HepG2 (cell line): ENCODE results near the gene KIAA1549. TPM values are rescaled to one million over a fixed set of nuclear protein-coding genes. Genes with fewer than 3 reads are reported as not detected.

Source experiments
- ATAC-seq: fragments of 200-7000 bp; cut with Tn5 transposase; 3 replicates; pipeline ENCODE4 v1.9.1; 2020; ENCODE audit warnings: mild to moderate bottlenecking, moderate library complexity
- BruUV-seq: library from RNA; stranded (reverse); fragments of 400-500 nt; replicated peaks from 2 replicates; lab custom pipeline; 2021; lab: Mats Ljungman, UMichigan
- CTCF ChIA-PET: fragments of 300-600 bp; formaldehyde crosslinking; extraction: SDS; loops from one replicate; lab custom pipeline; 2021; ENCODE audit warnings: low total read pairs, inconsistent platforms, low intra/inter-chr PET ratio; lab: Yijun Ruan, JAX
- POLR2A ChIA-PET: fragments of 350-600 bp; sonication (Branson Sonifier 250); formaldehyde crosslinking; loops from one replicate; lab custom pipeline; 2020; ENCODE audit warnings: antibody characterized with exemption, inconsistent platforms; lab: Yijun Ruan, JAX
- DNase-seq: peaks from one replicate; pipeline ENCODE4 v3.0.0-alpha.2; 2015; ENCODE audit warnings: low spot score
- FAIRE-seq: peaks from 3 replicates; lab custom pipeline; 2011; peaks lifted over from hg19 to GRCh38; lab: Jason Lieb, UNC
- H2AFZ ChIP-seq: one replicate; pipeline ENCODE4 v1.6.1; 2011; ENCODE audit warnings: low read length, inconsistent platforms
- H3K27ac ChIP-seq: fragments of 300-600 bp; 3 replicates; pipeline ENCODE4 v1.8.0; 2011; ENCODE audit warnings: mixed run types, mild to moderate bottlenecking, mixed read lengths, low read length, inconsistent platforms; ENCODE audit not compliant: insufficient read depth; ENCODE audit errors: extremely low read length
- H3K27me3 ChIP-seq, 2 experiments: fragments of 200-600 bp in 1 of 2; 2 replicates in 1 of 2; 3 replicates in 1 of 2; pipeline versions ENCODE4 v1.6.0 to v1.8.0; 2011; ENCODE audit warnings: low read length in 2 of 2, mild to moderate bottlenecking in 2 of 2, moderate library complexity in 2 of 2, inconsistent platforms in 1 of 2; ENCODE audit not compliant: insufficient read depth in 2 of 2, control insufficient read depth in 1 of 2
- H3K36me3 ChIP-seq, 2 experiments: fragments of 200-600 bp in 1 of 2; replicated peaks in 1 of 2; 2 replicates in 1 of 2; 3 replicates in 1 of 2; pipeline versions ENCODE4 v1.5.1 to v1.8.0; 2011; ENCODE audit warnings: low read length in 2 of 2, inconsistent platforms in 1 of 2; ENCODE audit not compliant: insufficient read depth in 2 of 2, control insufficient read depth in 1 of 2
- H3K4me1 ChIP-seq: 2 replicates; pipeline ENCODE4 v1.5.1; 2012; ENCODE audit warnings: low read length, inconsistent platforms; ENCODE audit not compliant: insufficient read depth
- H3K4me2 ChIP-seq: 2 replicates; pipeline ENCODE4 v1.6.0; 2011; ENCODE audit warnings: low read depth, low read length, inconsistent platforms
- H3K4me3 ChIP-seq, 3 experiments: fragments of 200-600 bp in 1 of 3; sonication (generic), shearing (Covaris generic) in 1 of 3; replicated peaks in 1 of 3; 2 replicates each; pipeline ENCODE4 v1.5.1; 2011 to 2016; ENCODE audit warnings: low read length in 3 of 3, inconsistent platforms in 2 of 3, low read depth in 2 of 3, mild to moderate bottlenecking in 2 of 3, control low read depth in 1 of 3, mixed read lengths in 1 of 3; ENCODE audit not compliant: insufficient read depth in 1 of 3
- H3K79me2 ChIP-seq: one replicate; pipeline ENCODE4 v1.6.1; 2011; ENCODE audit warnings: low read length, inconsistent platforms; ENCODE audit not compliant: insufficient read depth
- H3K9ac ChIP-seq: 2 replicates; pipeline ENCODE4 v1.6.0; 2011; ENCODE audit warnings: mild to moderate bottlenecking, low read depth, low read length, inconsistent platforms; ENCODE audit not compliant: insufficient read depth
- H3K9me3 ChIP-seq: 2 replicates; pipeline ENCODE4 v1.5.1; 2012; ENCODE audit warnings: mild to moderate bottlenecking, low read length
- H4K20me1 ChIP-seq: 2 replicates; pipeline ENCODE4 v1.6.0; 2011; ENCODE audit warnings: inconsistent platforms, mild to moderate bottlenecking, low read length, moderate library complexity; ENCODE audit not compliant: insufficient read depth
- AHDC1 ChIP-seq: sonication (generic); formaldehyde crosslinking; IDR thresholded peaks from 2 replicates; pipeline ENCODE4 v1.5.1; 2020; ENCODE audit warnings: mild to moderate bottlenecking, missing genetic modification reagents, borderline replicate concordance
- MBD4 ChIP-seq: IDR thresholded peaks from 2 replicates; pipeline ENCODE4 v1.6.1; 2012; ENCODE audit warnings: low read length, inconsistent platforms, borderline replicate concordance
- REST ChIP-seq, 2 experiments: IDR thresholded peaks; 2 replicates each; pipeline ENCODE4 v1.6.1; 2011 to 2012; ENCODE audit warnings: low read length in 2 of 2, borderline replicate concordance in 1 of 2, low read depth in 1 of 2, mild to moderate bottlenecking in 1 of 2, moderate library complexity in 1 of 2
- SALL1 ChIP-seq: sonication (generic); formaldehyde crosslinking; IDR thresholded peaks from 2 replicates; pipeline ENCODE4 v1.8.0; 2022; ENCODE audit warnings: mild to moderate bottlenecking, missing genetic modification reagents
- SMARCC2 ChIP-seq: fragments of 450-650 bp; IDR thresholded peaks from 2 replicates; pipeline ENCODE4 v1.6.1; 2017; ENCODE audit warnings: antibody characterized with exemption, mild to moderate bottlenecking
- STAG1 ChIP-seq: sonication (generic); formaldehyde crosslinking; IDR thresholded peaks from 2 replicates; pipeline ENCODE4 v1.4.0; 2020; ENCODE audit warnings: missing genetic modification reagents
- TRIM22 ChIP-seq: fragments of 450-650 bp; IDR thresholded peaks from 2 replicates; pipeline ENCODE4 v1.6.1; 2017
- TSC22D2 ChIP-seq: sonication (generic); formaldehyde crosslinking; IDR thresholded peaks from 2 replicates; pipeline ENCODE4 v1.5.1; 2020; ENCODE audit warnings: missing genetic modification reagents, mild to moderate bottlenecking, borderline replicate concordance
- ZNF260 ChIP-seq: sonication (generic); formaldehyde crosslinking; IDR thresholded peaks from 2 replicates; pipeline ENCODE4 v1.4.0; 2020; ENCODE audit warnings: missing genetic modification reagents, low read depth, mild to moderate bottlenecking, borderline replicate concordance
- ZNF816 ChIP-seq: sonication (generic); formaldehyde crosslinking; IDR thresholded peaks from 2 replicates; pipeline ENCODE4 v1.8.0; 2022; ENCODE audit warnings: missing genetic modification reagents, mild to moderate bottlenecking, borderline replicate concordance
- ZNF891 ChIP-seq: sonication (generic); formaldehyde crosslinking; IDR thresholded peaks from 2 replicates; pipeline ENCODE4 v1.5.0; 2020; ENCODE audit warnings: mild to moderate bottlenecking, missing genetic modification reagents
- WGBS: methylation state at CpG from one replicate; pipeline ENCODE4 v1.1.6; 2017; ENCODE audit warnings: low lambda C conversion rate; 5-methylcytosine and 5-hydroxymethylcytosine counted together
- in situ Hi-C: cut with HindIII; loops from 2 replicates; pipeline ENCODE4 v1.10.0; 2017; ENCODE audit warnings: low pct_unique_long_range_greater_than_20kb; ENCODE audit not compliant: extremely low pct_ligation_motif_present
- intact Hi-C: fragments of 100-400 bp; cut with micrococcal nuclease; formaldehyde crosslinking; loops from one replicate; pipeline ENCODE4 v1.10.0; 2022; ENCODE audit not compliant: unreplicated experiment
- polyA plus RNA-seq, 8 experiments: library from polyadenylated mRNA; depleted of rRNA in 3 of 8; stranded (reverse) in 7 of 8; unstranded in 1 of 8; fragments of >200 nt; fragmentation: Illumina TruSeq in 4 of 8; extraction: Trizol in 4 of 8; gene quantifications; 2 replicates each; pipeline versions ENCODE4 v1.2.1 to v1.2.3, GENCODE V29; 2011 to 2016; ENCODE audit warnings: low read depth in 4 of 8, missing spikeins in 1 of 8, mixed read lengths in 1 of 8; ENCODE audit not compliant: insufficient read depth in 1 of 8
- total RNA-seq, 5 experiments: library from RNA; depleted of rRNA; stranded (reverse); fragments of >200 nt; fragmentation: Illumina TruSeq; extraction: Trizol; gene quantifications; 2 replicates each; pipeline ENCODE4 v1.2.3, GENCODE V29; 2016; ENCODE audit warnings: low read depth in 1 of 5

Gene KIAA1549
- total and polyA plus RNA-seq, 2 of the 13 experiments (the other 11 are each of a cell fraction or from before 2014, with no cell fraction given), result 1.1 to 1.8 TPM

GRCh38 chr7:138845711-138846110 lies 135.5 kb downstream of the KIAA1549 start:
- TF ChIP-seq SALL1 (CRISPR knock-in tag) (no peak), AHDC1 (CRISPR knock-in tag) (no peak), ZNF260 (no peak), STAG1 (CRISPR knock-in tag) (no peak), REST (IDR thresholded peaks at IDR 0.05; ENCODE audit: borderline replicate concordance in 1 of 2, low read depth in 1 of 2, low read length in 2 of 2) (no peak), MBD4 (no peak), TRIM22 (no peak), SMARCC2 (no peak), ZNF891 (no peak), TSC22D2 (CRISPR knock-in tag) (no peak), ZNF816 (CRISPR knock-in tag) (no peak)
- TF ChIP-seq, all 625 proteins: peak for 0
- 44% methylated on average over 2 of the region's 2 CpGs for WGBS
- ChIA-PET CTCF (no interaction called here), POLR2A (no interaction called here)
- H3K79me2 ChIP-seq, result no peaks in the 10 kb centered on the region
- no peak for FAIRE-seq
- in situ Hi-C loops (no loop called here), intact Hi-C loops (no loop called here)
- no peaks in the 10 kb centered on the region for H4K20me1 ChIP-seq
- H2AFZ ChIP-seq, result no peak overlapping the region
- no peaks in the 10 kb centered on the region for H3K27me3 ChIP-seq
- H3K36me3 ChIP-seq, result no peaks in the 10 kb centered on the region; a peak in 1 of 5 replicates
- no peak overlapping the region for H3K4me2 ChIP-seq
- no peaks in the 10 kb centered on the region for H3K4me1 ChIP-seq
- no peak overlapping the region for H3K9ac ChIP-seq
- DNase-seq, result no peak
- no peaks in the 10 kb centered on the region for H3K9me3 ChIP-seq
- BruUV-seq, result no TSS peak
- H3K4me3 ChIP-seq, result no peak overlapping the region
- no peak for ATAC-seq
- H3K27ac ChIP-seq, result no peak overlapping the region
